HuH-7 (cell line): ENCODE data around the gene HNRNPUL2.

Experiments used
- DNase-seq: peaks from one replicate; pipeline ENCODE4 v3.0.0; 2011; ENCODE audit warnings: low spot score

Gene HNRNPUL2

GRCh38 chr11:62726915-62727164 is 417 bp downstream of the HNRNPUL2 start:
- no peak for DNase-seq

GRCh38 chr11:62726156-62726914 is 922 bp downstream of the HNRNPUL2 start:
- no peak for DNase-seq

GRCh38 chr11:62725646-62726045 is 1.6 kb downstream of the HNRNPUL2 start:
- no peak for DNase-seq

- DNase-seq: no peak
Observed at GRCh38 chr11:62724171-62724570, 3.1 kb downstream of the HNRNPUL2 start.

GRCh38 chr11:62721994-62722393 is 5.3 kb downstream of the HNRNPUL2 start:
- DNase-seq: peak; percentile 29

GRCh38 chr11:62719302-62719978 is 7.8 kb downstream of the HNRNPUL2 start:
- no peak for DNase-seq

- no peak for DNase-seq
Observed at GRCh38 chr11:62716816-62717215, 10.4 kb downstream of the HNRNPUL2 start.

- no peak for DNase-seq
Observed at GRCh38 chr11:62716206-62716605, 11.1 kb downstream of the HNRNPUL2 start.

- DNase-seq: no peak
Observed at GRCh38 chr11:62715150-62716130, 11.8 kb downstream of the HNRNPUL2 start.

GRCh38 chr11:62713343-62713742 is 13.9 kb downstream of the HNRNPUL2 start:
- DNase-seq: no peak

- DNase-seq: no peak
Observed at GRCh38 chr11:62712861-62713260, 14.4 kb downstream of the HNRNPUL2 start.

- no peak for DNase-seq
Observed at GRCh38 chr11:62712276-62712812, 14.9 kb downstream of the HNRNPUL2 start.

GRCh38 chr11:62710001-62710345 is 17.3 kb downstream of the HNRNPUL2 start:
- DNase-seq: no peak

GRCh38 chr11:62709247-62710000 is 17.8 kb downstream of the HNRNPUL2 start:
- no peak for DNase-seq

GRCh38 chr11:62708793-62709192 is 18.5 kb downstream of the HNRNPUL2 start:
- no peak for DNase-seq

- DNase-seq: no peak
Observed at GRCh38 chr11:62708392-62708791, 18.9 kb downstream of the HNRNPUL2 start.

GRCh38 chr11:62707277-62707861 is 19.9 kb downstream of the HNRNPUL2 start, which contains the start of the genes BSCL2 and GNG3:
Gene BSCL2 (minus strand): TSS chr11:62707424. CDS start chr11:62707195, 229 bp downstream.
Gene GNG3 (plus strand): TSS chr11:62707676. CDS start chr11:62708296, 620 bp downstream.
- DNase-seq: no peak

GRCh38 chr11:62706850-62707247 is 20.4 kb downstream of the HNRNPUL2 start:
- DNase-seq: no peak

- peak; percentile 87 for DNase-seq
Observed at GRCh38 chr11:62705880-62706849, 21.1 kb downstream of the HNRNPUL2 start.

- DNase-seq: no peak
Observed at GRCh38 chr11:62705413-62705812, 21.8 kb downstream of the HNRNPUL2 start.
